DOHH2 (cell line): ENCODE results near the gene PLAGL1.

ENCODE experiments used
- H3F3A ChIP-seq: fragments of 200-600 bp; sonication (generic), shearing (Covaris generic); 2 replicates; pipeline ENCODE4 v1.6.0; 2016; ENCODE audit warnings: antibody characterized with exemption, mild to moderate bottlenecking; ENCODE audit not compliant: control insufficient read depth, insufficient read depth
- H3K27ac ChIP-seq: fragments of 200-600 bp; sonication (generic); 2 replicates; pipeline ENCODE4 v1.5.1; 2014; ENCODE audit warnings: low read depth, mild to moderate bottlenecking, low read length, moderate library complexity
- H3K27me3 ChIP-seq: fragments of 200-600 bp; sonication (generic); 2 replicates; pipeline ENCODE4 v1.6.1; 2014; ENCODE audit warnings: mild to moderate bottlenecking, low read length, mixed read lengths; ENCODE audit not compliant: control insufficient read depth
- H3K36me3 ChIP-seq: fragments of 200-600 bp; sonication (generic); 2 replicates; pipeline ENCODE4 v1.6.1; 2014; ENCODE audit warnings: mild to moderate bottlenecking, low read length, moderate library complexity, mixed read lengths; ENCODE audit not compliant: control insufficient read depth
- H3K4me1 ChIP-seq: fragments of 200-600 bp; sonication (generic); 2 replicates; pipeline ENCODE4 v1.6.1; 2014; ENCODE audit warnings: mild to moderate bottlenecking, low read length, mixed read lengths; ENCODE audit not compliant: control insufficient read depth
- H3K4me2 ChIP-seq: fragments of 200-600 bp; sonication (generic); 2 replicates; pipeline ENCODE4 v1.6.0; 2014; ENCODE audit warnings: mild to moderate bottlenecking, low read length, moderate library complexity
- H3K4me3 ChIP-seq: fragments of 200-600 bp; sonication (generic); 2 replicates; pipeline ENCODE4 v1.5.1; 2014; ENCODE audit warnings: mild to moderate bottlenecking, low read length, mixed read lengths
- H3K79me2 ChIP-seq: fragments of 200-600 bp; sonication (generic); 2 replicates; pipeline ENCODE4 v1.6.1; 2014; ENCODE audit warnings: mild to moderate bottlenecking, low read length, mixed read lengths; ENCODE audit not compliant: control insufficient read depth
- H3K9me2 ChIP-seq: fragments of 200-600 bp; sonication (generic); replicated peaks from 2 replicates; pipeline ENCODE4 v1.6.1; 2014; ENCODE audit warnings: mild to moderate bottlenecking, low read length, mixed read lengths; ENCODE audit not compliant: control insufficient read depth
- H3K9me3 ChIP-seq: fragments of 200-600 bp; sonication (generic); 2 replicates; pipeline ENCODE4 v1.6.1; 2014; ENCODE audit warnings: antibody characterized with exemption, low read length, mixed read lengths; ENCODE audit not compliant: control insufficient read depth, insufficient read depth
- H4K20me1 ChIP-seq: fragments of 200-600 bp; sonication (generic); 2 replicates; pipeline ENCODE4 v1.6.0; 2014; ENCODE audit warnings: low read depth, mild to moderate bottlenecking, antibody characterized with exemption, low read length, moderate library complexity; ENCODE audit not compliant: control insufficient read depth, insufficient read depth
- CTCF ChIP-seq: fragments of 200-600 bp; sonication (generic); IDR thresholded peaks from one replicate; pipeline ENCODE4 v1.5.1; 2014; ENCODE audit warnings: antibody characterized with exemption, mild to moderate bottlenecking, low read depth, low read length; ENCODE audit not compliant: poor library complexity, severe bottlenecking
- EZH2phosphoT487 ChIP-seq: fragments of 200-600 bp; sonication (generic); IDR thresholded peaks from 2 replicates; pipeline ENCODE4 v1.6.1; 2017; ENCODE audit warnings: borderline replicate concordance, mild to moderate bottlenecking, antibody characterized with exemption, low read length, moderate library complexity, mixed read lengths

The PLAGL1 gene

GRCh38 chr6:143998686-143999085, 9.4 kb downstream of the PLAGL1 start:
- Histone ChIP-seq H3K27me3 (no peaks in the 10 kb centered on the region), H3F3A (no peaks in the 10 kb centered on the region), H3K36me3 (no peaks in the 10 kb centered on the region), H3K79me2 (no peaks in the 10 kb centered on the region), H4K20me1 (no peaks in the 10 kb centered on the region), H3K9me3 (no peaks in the 10 kb centered on the region), H3K9me2 (no peaks in the 10 kb centered on the region), H3K4me2 (no peak overlapping the region), H3K4me1 (no peaks in the 10 kb centered on the region), H3K4me3 (no peak overlapping the region), H3K27ac (no peak overlapping the region)
- TF ChIP-seq EZH2phosphoT487 = no peak
- no peak for TF ChIP-seq CTCF

DNA sequence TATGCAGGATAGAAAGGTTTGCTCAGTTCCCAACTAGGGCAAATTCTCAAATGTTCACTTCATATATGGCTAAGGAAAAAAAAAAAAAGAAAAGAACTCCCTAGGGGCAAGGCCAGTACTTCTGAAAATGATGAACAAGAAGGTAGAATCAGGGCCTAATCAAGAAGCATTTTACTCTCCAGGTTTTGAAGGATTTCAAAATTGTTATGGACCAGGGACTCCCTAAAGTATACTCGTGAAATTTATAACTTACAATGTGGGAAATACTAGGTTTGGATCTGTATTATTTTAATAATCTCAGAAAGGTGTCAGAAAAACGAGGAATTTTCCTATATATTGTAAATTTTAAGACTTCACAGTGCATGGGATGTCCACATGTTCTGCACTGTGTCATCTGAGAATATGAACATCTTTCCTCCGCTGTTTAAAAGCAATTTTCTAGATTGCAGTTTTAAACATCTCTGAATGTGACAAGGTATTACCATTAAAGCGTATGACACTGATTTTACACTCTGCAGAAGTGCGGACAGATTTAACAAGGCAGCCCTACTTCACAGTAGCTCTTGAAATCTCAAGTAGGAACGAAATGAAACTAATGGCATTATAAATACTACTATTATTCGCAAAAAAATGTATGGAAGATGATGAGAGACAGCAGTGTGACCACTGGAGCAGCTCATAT, 14.0 kb downstream of the PLAGL1 start:
- no peak overlapping the region for H3K4me3 ChIP-seq
- no peak overlapping the region for H3K4me2 ChIP-seq
- H3K27me3 ChIP-seq = no peaks in the 10 kb centered on the region
- H3K79me2 ChIP-seq = no peaks in the 10 kb centered on the region
- H3K27ac ChIP-seq = no peak overlapping the region
- H3K4me1 ChIP-seq = no peaks in the 10 kb centered on the region
- no peaks in the 10 kb centered on the region for H4K20me1 ChIP-seq
- H3K9me3 ChIP-seq = no peaks in the 10 kb centered on the region
- no peaks in the 10 kb centered on the region for H3K36me3 ChIP-seq
- no peaks in the 10 kb centered on the region for H3F3A ChIP-seq
- no peaks in the 10 kb centered on the region; the same call in 1 of the 2 replicates for H3K9me2 ChIP-seq
- no peak for TF ChIP-seq CTCF
- no peak for TF ChIP-seq EZH2phosphoT487

- H3K27ac ChIP-seq = no peak overlapping the region
- no peaks in the 10 kb centered on the region for H3K27me3 ChIP-seq
- H3K79me2 ChIP-seq = no peaks in the 10 kb centered on the region
- no peaks in the 10 kb centered on the region for H3K4me1 ChIP-seq
- no peaks in the 10 kb centered on the region for H3F3A ChIP-seq
- H3K4me3 ChIP-seq = no peak overlapping the region
- no peak overlapping the region for H3K4me2 ChIP-seq
- H3K9me2 ChIP-seq = no peaks in the 10 kb centered on the region; the same call in 1 of the 2 replicates
- H3K9me3 ChIP-seq = no peaks in the 10 kb centered on the region
- TF ChIP-seq CTCF = no peak
- no peak for TF ChIP-seq EZH2phosphoT487
- no peaks in the 10 kb centered on the region for H4K20me1 ChIP-seq
- H3K36me3 ChIP-seq = no peaks in the 10 kb centered on the region
Measured at GRCh38 chr6:143992285-143992684, 15.8 kb downstream of the PLAGL1 start.
